NCI-H128 (cell line): ENCODE data around the gene FAM217A.

Experiments used
- DNase-seq: peaks from one replicate; lab custom pipeline; 2025; ENCODE audit not compliant: unreplicated experiment; lab: John Stamatoyannopoulos, UW

Gene FAM217A

GRCh38 chr6:4088704-4089103 is 9.8 kb upstream of the FAM217A start:
- no peak for DNase-seq

- no peak for DNase-seq
Observed at GRCh38 chr6:4085332-4085700, 6.4 kb upstream of the FAM217A start.

GRCh38 chr6:4084444-4085331 is 5.8 kb upstream of the FAM217A start:
- DNase-seq = no peak

- DNase-seq = no peak
Observed at GRCh38 chr6:4074478-4075235, 4.3 kb downstream of the FAM217A start.

GRCh38 chr6:4071330-4071729 is 7.6 kb downstream of the FAM217A start:
- DNase-seq = no peak

DNA sequence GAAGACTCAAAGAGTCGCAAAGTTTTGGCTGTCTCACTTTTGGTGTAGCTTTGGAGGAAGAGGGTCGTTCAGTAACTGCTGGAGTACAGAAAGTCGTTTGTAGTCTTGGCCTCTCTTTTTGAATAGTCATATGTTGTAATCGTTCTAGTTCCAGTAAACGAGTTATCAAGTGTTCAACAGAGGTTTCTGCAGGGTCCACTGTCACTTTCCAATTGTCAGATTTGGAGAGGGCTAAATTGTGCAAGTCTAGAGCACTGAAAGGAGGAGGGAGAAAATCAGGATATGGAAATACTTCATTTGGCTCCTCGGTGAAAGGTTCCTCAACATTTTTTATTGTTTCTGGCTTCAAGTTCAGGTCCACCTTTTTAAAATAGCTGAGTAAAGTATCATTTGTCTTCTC is 9.7 kb downstream of the FAM217A start:
- DNase-seq = no peak

GRCh38 chr6:4067673-4068072 is 11.3 kb downstream of the FAM217A start:
- no peak for DNase-seq

GRCh38 chr6:4066029-4066755 is 12.7 kb downstream of the FAM217A start:
- DNase-seq = no peak

DNA sequence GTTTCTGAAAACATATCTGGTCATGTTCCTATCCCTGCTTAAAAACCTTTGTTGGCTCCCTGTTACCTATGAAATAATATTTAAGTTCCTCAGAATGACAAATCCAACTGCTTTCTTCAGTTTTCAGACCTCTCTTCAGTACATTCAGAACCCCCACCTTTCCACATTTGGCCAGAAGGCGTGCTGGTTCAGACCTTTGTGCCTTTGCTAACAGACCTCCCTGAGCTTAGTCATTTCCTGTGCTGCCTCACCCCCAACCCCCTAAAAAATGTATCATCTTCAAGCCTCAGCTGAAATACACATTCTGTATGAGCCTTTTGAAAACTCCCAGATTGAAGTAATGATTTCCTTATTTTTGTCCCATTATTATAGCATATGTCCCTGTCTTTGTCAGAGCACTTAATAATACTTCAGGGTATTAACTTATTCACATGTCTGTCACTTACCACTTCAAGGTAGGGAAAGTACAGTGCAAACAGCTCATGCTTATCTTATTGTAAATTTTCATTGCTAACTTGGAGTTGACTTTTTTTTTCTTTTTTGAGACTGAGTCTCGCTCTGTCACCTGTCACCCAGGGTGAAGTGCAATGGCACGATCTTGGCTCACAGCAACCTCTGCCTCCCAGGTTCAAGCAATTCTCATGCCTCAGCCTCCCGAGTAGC is 19.7 kb downstream of the FAM217A start:
- no peak for DNase-seq

DNA sequence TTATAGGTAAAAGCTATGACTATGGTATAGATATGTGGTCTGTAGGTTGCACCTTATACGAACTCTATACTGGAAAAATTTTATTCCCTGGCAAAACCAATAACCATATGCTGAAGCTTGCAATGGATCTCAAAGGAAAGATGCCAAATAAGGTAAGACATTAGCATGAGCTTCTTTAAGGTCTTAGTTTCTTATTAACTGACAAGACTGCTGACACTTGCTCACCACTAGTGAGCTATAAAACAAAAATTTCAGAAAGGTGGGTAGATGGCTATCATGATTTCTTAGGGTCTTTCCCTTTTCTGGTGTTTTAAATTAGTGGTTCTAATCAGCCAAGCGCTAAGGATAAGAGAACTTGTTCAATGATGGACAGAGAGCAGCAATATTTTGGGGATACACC is 21.9 kb downstream of the FAM217A start:
- DNase-seq = no peak

DNA sequence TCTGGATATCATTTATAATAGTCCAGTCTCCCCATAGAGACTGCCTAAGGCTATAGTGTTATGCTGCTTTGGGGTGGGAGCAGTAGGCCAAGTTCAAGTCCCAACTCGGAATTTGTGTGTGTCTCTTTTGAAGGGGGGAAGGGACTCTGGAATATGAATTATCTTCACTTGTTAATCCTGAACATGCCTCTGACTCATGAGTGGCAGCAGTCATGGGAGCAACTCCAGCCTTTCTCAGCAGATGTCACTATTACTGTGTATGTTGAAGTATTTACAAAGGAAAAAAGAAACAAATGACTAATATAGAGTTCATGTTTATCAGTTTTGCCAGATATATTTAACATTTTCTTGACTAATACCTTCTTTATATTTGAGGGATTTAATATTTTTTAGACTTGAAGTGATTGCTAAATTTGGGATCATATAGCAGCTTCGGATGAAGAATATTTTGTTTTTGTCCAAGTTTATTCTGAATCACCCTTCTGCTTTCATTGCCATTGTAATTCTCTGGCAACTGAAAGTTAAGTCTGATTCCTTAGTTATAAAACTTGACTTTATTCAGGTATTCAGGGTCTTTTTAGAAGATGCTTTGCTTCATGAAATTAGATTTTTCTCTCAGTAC is 23.4 kb downstream of the FAM217A start:
- no peak for DNase-seq

DNA sequence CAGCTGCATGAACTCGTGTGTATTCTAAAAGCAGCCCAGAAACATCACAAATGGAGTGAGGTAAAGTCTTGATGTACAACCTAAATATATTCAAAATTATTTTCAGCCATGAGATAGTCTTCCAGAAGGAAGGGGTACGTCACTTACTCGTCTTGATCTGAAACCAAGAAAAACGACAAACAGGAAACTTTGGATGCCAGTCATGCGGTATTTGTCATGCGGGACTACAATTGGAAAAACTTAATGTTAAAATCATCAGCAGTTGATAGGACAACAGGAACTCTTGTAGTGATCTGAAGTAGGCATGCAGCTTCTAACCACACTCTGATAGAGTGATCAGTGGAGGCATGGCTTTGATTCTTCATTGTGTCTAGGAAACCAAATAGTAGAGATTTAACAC is 29.7 kb downstream of the FAM217A start:
- no peak for DNase-seq

DNA sequence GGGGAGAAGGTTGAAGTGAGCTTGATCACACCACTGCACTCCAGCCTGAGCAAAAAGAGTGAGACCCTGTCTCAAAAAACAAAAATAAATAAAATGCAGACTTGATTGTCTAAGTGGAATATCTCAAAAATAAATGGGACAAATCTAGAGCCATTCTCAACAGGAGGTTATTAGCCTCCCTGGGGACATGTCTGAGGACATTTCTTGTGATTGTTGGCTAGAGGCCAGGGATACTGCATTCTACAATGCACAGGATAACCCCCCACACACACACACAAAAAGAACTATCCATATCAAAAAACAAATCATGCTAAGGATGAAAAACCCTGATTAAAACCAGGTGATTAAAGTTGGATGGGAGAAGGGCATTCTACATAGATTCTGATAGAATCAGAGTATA is 37.5 kb downstream of the FAM217A start:
- no peak for DNase-seq

- DNase-seq = no peak
Observed at GRCh38 chr6:4039348-4039747, 39.6 kb downstream of the FAM217A start.

DNA sequence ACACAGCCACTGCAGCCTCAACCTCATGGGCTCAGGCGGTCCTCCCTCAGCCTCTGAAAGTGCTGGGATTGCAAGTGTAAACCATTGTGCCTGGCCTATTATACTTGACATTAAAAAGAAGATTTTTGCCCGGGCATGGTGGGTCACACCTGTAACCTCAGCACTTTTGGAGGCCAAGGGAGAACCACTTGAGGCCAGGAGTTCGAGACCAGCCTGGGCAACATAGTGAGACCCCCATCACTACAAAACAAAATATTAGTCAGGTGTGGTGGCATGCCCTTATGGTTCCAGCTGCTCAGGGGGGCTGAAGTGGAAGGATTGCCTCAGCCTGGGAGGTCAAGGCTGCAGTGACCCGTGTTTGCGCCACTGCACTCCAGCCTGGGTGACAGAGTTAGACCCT is 42.4 kb downstream of the FAM217A start:
- DNase-seq = no peak

- DNase-seq = no peak
Observed at GRCh38 chr6:4032475-4032874, 46.5 kb downstream of the FAM217A start.

DNA sequence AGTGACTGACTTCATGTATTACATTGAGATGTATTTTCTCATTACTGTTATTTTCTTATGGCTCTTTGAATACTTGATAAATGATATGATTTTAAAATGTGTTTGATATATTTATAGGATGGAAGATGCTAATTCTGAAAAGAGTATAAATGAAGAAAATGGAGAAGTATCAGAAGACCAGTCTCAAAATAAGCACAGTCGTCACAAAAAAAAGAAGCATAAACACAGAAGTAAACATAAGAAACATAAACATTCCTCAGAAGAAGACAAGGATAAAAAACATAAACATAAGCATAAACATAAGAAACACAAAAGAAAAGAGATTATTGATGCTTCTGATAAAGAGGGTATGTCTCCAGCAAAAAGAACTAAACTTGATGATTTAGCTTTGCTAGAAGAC is 47.5 kb downstream of the FAM217A start:
- DNase-seq = no peak

DNA sequence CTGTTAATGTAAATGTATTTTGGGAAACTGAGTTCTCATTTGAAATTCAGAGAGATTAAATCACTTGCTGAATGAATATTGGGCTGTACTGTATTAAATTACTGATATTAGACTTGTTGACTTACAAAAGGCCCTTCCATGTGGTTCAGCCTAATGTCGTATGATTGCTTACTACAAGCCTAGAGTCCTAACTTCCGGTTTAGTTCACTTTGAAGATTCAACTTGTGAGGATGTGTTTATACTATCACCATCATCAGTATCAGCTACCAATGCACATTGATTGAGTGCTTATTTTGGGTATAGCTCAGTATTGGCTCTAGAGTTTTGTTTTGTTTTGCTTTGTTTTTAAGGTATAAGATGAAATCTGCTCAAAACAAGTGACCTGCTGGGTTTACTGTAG is 48.3 kb downstream of the FAM217A start:
- no peak for DNase-seq

- DNase-seq = no peak
Observed at GRCh38 chr6:4029687-4030086, 49.2 kb downstream of the FAM217A start.

GRCh38 chr6:4028051-4028450 is 50.9 kb downstream of the FAM217A start:
- DNase-seq = no peak

DNA sequence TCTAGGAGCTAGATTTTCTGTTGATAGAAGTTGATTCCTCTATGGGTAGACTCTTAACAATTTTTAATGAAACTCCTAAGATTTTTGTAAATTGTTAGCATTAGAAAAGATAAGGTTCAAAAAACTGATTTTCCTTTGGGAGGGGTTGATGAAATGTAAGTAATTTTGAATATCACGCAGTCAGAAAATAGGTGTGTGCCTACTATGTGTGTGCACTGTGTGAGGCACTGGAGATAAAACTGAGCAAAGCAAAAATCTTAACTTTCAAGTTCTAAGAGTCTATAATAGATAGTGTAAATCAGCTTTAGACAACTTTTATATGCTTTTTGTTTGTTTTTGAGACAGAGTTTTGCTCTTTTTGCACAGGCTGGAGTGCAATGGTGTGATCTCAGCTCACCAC is 53.3 kb downstream of the FAM217A start:
- no peak for DNase-seq
